ENCODE results near the gene FNDC5.

Gene FNDC5

DNA sequence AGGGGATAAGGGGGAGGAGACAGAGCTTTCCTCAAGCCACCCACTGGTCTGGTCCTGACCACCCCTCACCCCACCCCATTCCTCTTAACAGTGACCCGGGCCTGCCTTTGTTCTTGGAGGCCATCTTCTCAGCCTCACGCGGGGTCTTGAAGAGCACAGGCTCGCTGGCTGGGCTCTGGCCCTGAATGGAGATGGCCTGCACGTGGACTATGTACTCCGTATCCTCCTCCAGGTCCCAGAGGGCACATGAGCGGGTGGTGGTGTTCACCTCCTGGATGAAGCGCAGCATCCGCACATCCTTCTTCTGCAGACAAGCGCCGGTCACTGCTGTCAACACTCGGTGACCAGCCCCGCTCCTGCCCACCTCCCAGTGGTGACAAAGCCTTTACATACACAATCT is 2.6 kb downstream of the FNDC5 start:
- no peak for FAIRE-seq
- no peak for DNase-seq (ENCODE audit: insufficient read length, low spot score)
- TF ChIP-seq CTCF (IDR thresholded peaks at IDR 0.05; ENCODE audit: insufficient read depth, missing control alignments): no peak

- no peak for FAIRE-seq
- DNase-seq (ENCODE audit: insufficient read length, low spot score): no peak
These were observed 3.0 kb downstream of the FNDC5 start for GRCh38 chr1:32867671-32868070.

DNA sequence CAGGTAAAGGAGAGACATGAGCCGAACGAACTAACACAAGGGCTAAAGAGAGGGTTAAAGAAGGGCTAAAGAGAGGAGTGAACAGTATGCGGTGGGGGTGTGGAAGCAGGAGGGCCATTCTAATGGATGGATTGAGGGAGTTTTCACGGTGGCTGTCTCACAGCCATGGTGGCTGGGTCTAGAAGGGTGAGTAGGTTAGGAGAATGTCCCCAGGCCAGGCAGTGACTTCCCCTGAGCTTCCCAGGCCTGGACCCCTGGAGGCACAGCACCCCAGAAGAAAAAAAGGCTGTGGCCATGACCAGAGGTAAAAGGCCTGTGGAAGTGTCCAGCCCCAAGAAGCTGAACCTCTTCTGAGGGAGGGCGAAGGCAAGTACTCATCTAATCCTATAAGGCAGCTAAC is 3.6 kb downstream of the FNDC5 start:
- no peak for FAIRE-seq
- no peak for TF ChIP-seq CTCF (IDR thresholded peaks at IDR 0.05; ENCODE audit: insufficient read depth, missing control alignments)

More at GRCh38 chr1:32867671-32868070, 3.0 kb downstream of the FNDC5 start:
- TF ChIP-seq CTCF (IDR thresholded peaks at IDR 0.05; ENCODE audit: insufficient read depth, missing control alignments): no peak

GRCh38 chr1:32865639-32866405 is 4.9 kb downstream of the FNDC5 start:
- no peak for TF ChIP-seq CTCF (IDR thresholded peaks at IDR 0.05; ENCODE audit: insufficient read depth, missing control alignments)
- FAIRE-seq (no peak), DNase-seq (ENCODE audit: insufficient read length, low spot score) (no peak)

More for the DNA sequence above, 3.6 kb downstream of the FNDC5 start:
- DNase-seq (ENCODE audit: insufficient read length, low spot score): no peak

DNA sequence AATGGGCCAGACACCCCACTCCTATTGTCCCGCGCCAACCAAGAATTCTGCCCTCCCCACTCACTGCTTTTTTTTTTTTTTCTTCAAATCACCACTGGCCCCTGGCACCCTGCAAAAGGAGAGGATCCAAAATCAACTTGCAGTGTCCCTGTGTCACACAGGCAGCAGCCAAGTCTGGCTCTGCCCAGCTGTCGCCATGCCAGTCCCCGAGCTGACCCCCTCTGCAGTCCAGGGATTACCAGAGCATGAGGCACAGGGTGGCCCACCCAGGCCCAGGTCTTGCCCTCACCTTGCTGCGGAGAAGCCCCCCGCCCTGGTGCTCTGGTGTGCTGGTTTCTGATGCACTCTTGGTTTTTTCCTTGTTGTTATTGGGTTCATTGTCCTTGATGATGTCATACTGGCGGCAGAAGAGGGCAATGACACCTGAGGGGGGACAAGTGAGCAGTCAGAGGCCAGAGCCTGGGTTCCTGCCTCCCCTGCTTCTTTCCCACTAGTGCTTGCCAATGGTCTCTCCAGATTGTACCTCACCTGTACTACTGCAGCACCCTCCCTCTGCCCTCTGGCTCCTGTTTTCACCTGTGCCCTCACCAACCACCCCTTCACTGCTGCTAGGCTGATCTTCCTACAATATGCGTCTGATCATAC is 6.2 kb downstream of the FNDC5 start:
- DNase-seq (ENCODE audit: insufficient read length, low spot score) (no peak), FAIRE-seq (no peak)
- no peak for TF ChIP-seq CTCF (IDR thresholded peaks at IDR 0.05; ENCODE audit: insufficient read depth, missing control alignments)

DNA sequence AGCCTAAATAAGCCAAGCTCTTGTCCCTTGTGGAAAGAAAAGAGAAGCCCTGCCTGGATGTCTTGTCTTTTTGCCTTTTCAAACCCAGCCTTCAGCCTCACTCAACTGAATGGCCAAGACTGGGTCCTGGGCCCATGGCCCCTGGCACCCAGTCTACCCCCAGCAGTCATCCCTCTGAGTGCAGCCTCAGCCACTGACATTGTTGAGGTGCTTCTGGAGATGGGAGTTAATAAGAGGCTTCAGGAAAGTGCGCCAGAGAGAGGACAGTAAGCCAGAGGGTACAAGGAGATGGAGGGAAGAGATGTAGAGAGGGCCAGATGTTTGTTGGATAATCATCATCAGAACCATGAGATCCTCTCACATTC is 6.8 kb downstream of the FNDC5 start:
- FAIRE-seq (no peak), DNase-seq (ENCODE audit: insufficient read length, low spot score) (no peak)
- no peak for TF ChIP-seq CTCF (IDR thresholded peaks at IDR 0.05; ENCODE audit: insufficient read depth, missing control alignments)

Data from D721Med (cell line).